Measurements from ENCODE around the gene ARL3.

GRCh38 chr10:102720775-102721301, 6.6 kb upstream of the ARL3 start:
- TF ChIP-seq POLR2A (IDR thresholded peaks at IDR 0.05): no peak
- TF ChIP-seq CTCF (IDR thresholded peaks at IDR 0.05): no peak

Data from lower leg skin (tissue), 3 donors.